ENCODE results near the gene ZBTB46.

ZBTB46 gene

GRCh38 chr20:63823691-63824311, 7.3 kb downstream of the ZBTB46 start:
- Histone ChIP-seq H3K27ac (ENCODE audit: extremely low read depth, low read depth, low read length) (no peak overlapping the region), H3K9me3 (ENCODE audit: control insufficient read depth, insufficient read depth, low read depth, low read length) (no peaks in the 10 kb centered on the region), H3K36me3 (ENCODE audit: control insufficient read depth in 2 of 2, insufficient read depth in 1 of 2, low read length in 2 of 2) (no peaks in the 10 kb centered on the region), H3K4me1 (ENCODE audit: control insufficient read depth, insufficient read depth, low read length) (no peaks in the 10 kb centered on the region), H3K4me3 (ENCODE audit: low read depth, low read length) (no peak overlapping the region)
- POLR2A ChIA-PET: no interaction called here
- CTCF ChIA-PET: interaction anchor here (0.6 kb wide), 1 partner anchor 303 kb away, joined by 3 read pairs; no protein-coding TSS in a partner anchor
- no peak for TF ChIP-seq KLF1 (tag by site-specific recombination; IDR thresholded peaks at IDR 0.05)
- TF ChIP-seq OSR2 (tag by site-specific recombination; IDR thresholded peaks at IDR 0.05): no peak
- TF ChIP-seq ZNF488 (tag by site-specific recombination; IDR thresholded peaks at IDR 0.05): no peak
- TF ChIP-seq ZNF670 (tag by site-specific recombination; IDR thresholded peaks at IDR 0.05; ENCODE audit: low read depth): no peak
- TF ChIP-seq ZNF658 (tag by site-specific recombination; IDR thresholded peaks at IDR 0.05): no peak
- TF ChIP-seq BCL11B (tag by site-specific recombination; IDR thresholded peaks at IDR 0.05; ENCODE audit: low read depth): no peak
- no peak for TF ChIP-seq ZNF629 (tag by site-specific recombination; IDR thresholded peaks at IDR 0.05)
- TF ChIP-seq OVOL3 (tag by site-specific recombination; IDR thresholded peaks at IDR 0.05): no peak
- no peak for TF ChIP-seq ZNF26 (tag by site-specific recombination; IDR thresholded peaks at IDR 0.05)
- TF ChIP-seq ZNF398 (tag by site-specific recombination; IDR thresholded peaks at IDR 0.05): no peak
- no peak for TF ChIP-seq ZNF140 (tag by site-specific recombination; IDR thresholded peaks at IDR 0.05)
- no peak for TF ChIP-seq ZNF777 (tag by site-specific recombination; IDR thresholded peaks at IDR 0.05; ENCODE audit: borderline replicate concordance)
- TF ChIP-seq YY1 (tag by site-specific recombination; IDR thresholded peaks at IDR 0.05): no peak
- TF ChIP-seq ZNF48 (tag by site-specific recombination; IDR thresholded peaks at IDR 0.05): no peak
- no peak for TF ChIP-seq ZNF660 (tag by site-specific recombination; IDR thresholded peaks at IDR 0.05)

GRCh38 chr20:63822276-63822696, 8.8 kb downstream of the ZBTB46 start:
- no peaks in the 10 kb centered on the region for H3K36me3 ChIP-seq (ENCODE audit: control insufficient read depth in 2 of 2, insufficient read depth in 1 of 2, low read length in 2 of 2)
- no peaks in the 10 kb centered on the region for H3K4me1 ChIP-seq (ENCODE audit: control insufficient read depth, insufficient read depth, low read length)
- ChIA-PET POLR2A (no interaction called here), CTCF (interaction anchor here (0.6 to 1.1 kb wide), 3 partner anchors 44 to 320 kb away, joined by 3 read pairs; partner anchors contain the start of gene ZGPAT)
- no peak overlapping the region for H3K27ac ChIP-seq (ENCODE audit: extremely low read depth, low read depth, low read length)
- no peak overlapping the region for H3K4me3 ChIP-seq (ENCODE audit: low read depth, low read length)
- H3K9me3 ChIP-seq (ENCODE audit: control insufficient read depth, insufficient read depth, low read depth, low read length): no peaks in the 10 kb centered on the region
- no peak for TF ChIP-seq ZNF423 (tag by site-specific recombination; IDR thresholded peaks at IDR 0.05)
- no peak for TF ChIP-seq ZNF121 (tag by site-specific recombination; IDR thresholded peaks at IDR 0.05)
- no peak for TF ChIP-seq BCL6B (tag by site-specific recombination; IDR thresholded peaks at IDR 0.05)
- TF ChIP-seq ZNF221 (tag by site-specific recombination; IDR thresholded peaks at IDR 0.05; ENCODE audit: borderline replicate concordance): no peak
- TF ChIP-seq ZNF548 (tag by site-specific recombination; IDR thresholded peaks at IDR 0.05): no peak
- TF ChIP-seq ZSCAN16 (tag by site-specific recombination; IDR thresholded peaks at IDR 0.05): no peak
- no peak for TF ChIP-seq BCL11A (tag by site-specific recombination; IDR thresholded peaks at IDR 0.05; ENCODE audit: low read depth)
- TF ChIP-seq ZNF280D (tag by site-specific recombination; IDR thresholded peaks at IDR 0.05): no peak
